Liver (tissue), 9 donors: ENCODE measurements around the gene NT5C3A. TPM values are rescaled to one million over a fixed set of nuclear protein-coding genes. Genes with fewer than 3 reads are reported as not detected.

Experiments used
- DNase-seq: peaks from one replicate; pipeline ENCODE4 v3.0.0-alpha.2; 2017; ENCODE audit warnings: low spot score
- H3K27ac ChIP-seq, 2 donors: one replicate each; pipeline ENCODE4 v1.7.0; 2013; ENCODE audit warnings: inconsistent platforms in 2 of 2, low read length in 2 of 2, control low read depth in 1 of 2, low read depth in 1 of 2, mild to moderate bottlenecking in 1 of 2
- H3K27me3 ChIP-seq, 4 donors: one replicate each; pipeline versions ENCODE4 v1.6.1 to v1.7.0; 2013; ENCODE audit warnings: low read length in 3 of 4, inconsistent platforms in 1 of 4, mild to moderate bottlenecking in 1 of 4, moderate library complexity in 1 of 4; ENCODE audit not compliant: control insufficient read depth in 4 of 4, insufficient read depth in 4 of 4
- H3K36me3 ChIP-seq, 4 donors: one replicate each; pipeline versions ENCODE4 v1.6.1 to v1.7.0; 2013; ENCODE audit warnings: low read length in 3 of 4, mild to moderate bottlenecking in 3 of 4, low read depth in 1 of 4, moderate library complexity in 1 of 4; ENCODE audit not compliant: control insufficient read depth in 4 of 4, insufficient read depth in 3 of 4
- H3K4me1 ChIP-seq, 4 donors: one replicate each; pipeline versions ENCODE4 v1.6.1 to v1.7.0; 2013; ENCODE audit warnings: low read length in 3 of 4, mild to moderate bottlenecking in 3 of 4, moderate library complexity in 1 of 4; ENCODE audit not compliant: control insufficient read depth in 4 of 4, insufficient read depth in 4 of 4
- H3K4me3 ChIP-seq, 3 donors: one replicate each; pipeline versions ENCODE4 v1.6.1 to v1.7.0; 2013; ENCODE audit warnings: low read length in 3 of 3, control low read depth in 1 of 3, low read depth in 1 of 3, mild to moderate bottlenecking in 1 of 3
- H3K9ac ChIP-seq, 2 donors: one replicate each; pipeline ENCODE4 v1.7.0; 2013; ENCODE audit warnings: low read length in 2 of 2, mild to moderate bottlenecking in 2 of 2, moderate library complexity in 2 of 2, control low read depth in 1 of 2, low read depth in 1 of 2
- H3K9me3 ChIP-seq, 4 donors: one replicate each; pipeline versions ENCODE4 v1.6.1 to v1.7.0; 2013; ENCODE audit warnings: low read length in 3 of 4; ENCODE audit not compliant: control insufficient read depth in 4 of 4
- EGR1 ChIP-seq, 2 donors: IDR thresholded peaks; 2 replicates each; pipeline ENCODE4 v1.6.1; 2016 to 2018; ENCODE audit warnings: antibody characterized with exemption in 2 of 2, low read depth in 2 of 2
- FOXA1 ChIP-seq: IDR thresholded peaks from 2 replicates; pipeline ENCODE4 v1.6.1; 2016; ENCODE audit warnings: antibody characterized with exemption
- FOXA2 ChIP-seq: IDR thresholded peaks from 2 replicates; pipeline ENCODE4 v1.6.1; 2016; ENCODE audit warnings: antibody characterized with exemption
- GABPA ChIP-seq, 2 donors: IDR thresholded peaks in 1 of 2; conservative IDR thresholded peaks in 1 of 2; 2 replicates each; pipeline ENCODE4 v1.6.1; 2016; ENCODE audit warnings: antibody characterized with exemption in 2 of 2, mild to moderate bottlenecking in 1 of 2, moderate library complexity in 1 of 2
- HNF4A ChIP-seq, 2 donors: conservative IDR thresholded peaks; 2 replicates each; pipeline ENCODE4 v1.6.1; 2016; ENCODE audit warnings: antibody characterized with exemption in 2 of 2, mild to moderate bottlenecking in 2 of 2
- HNF4G ChIP-seq: IDR thresholded peaks from 2 replicates; pipeline ENCODE4 v1.6.1; 2016; ENCODE audit warnings: antibody characterized with exemption
- NR2F2 ChIP-seq: IDR thresholded peaks from 2 replicates; pipeline ENCODE4 v1.6.1; 2016; ENCODE audit warnings: antibody characterized with exemption
- RAD21 ChIP-seq, 2 donors: IDR thresholded peaks; 2 replicates each; pipeline ENCODE4 v1.6.1; 2016; ENCODE audit warnings: antibody characterized with exemption in 2 of 2, mild to moderate bottlenecking in 2 of 2
- RXRA ChIP-seq, 2 donors: IDR thresholded peaks; 2 replicates each; pipeline ENCODE4 v1.6.1; 2017 to 2018; ENCODE audit warnings: antibody characterized with exemption in 2 of 2, mild to moderate bottlenecking in 1 of 2
- SP1 ChIP-seq: IDR thresholded peaks from 2 replicates; pipeline ENCODE4 v1.6.1; 2018; ENCODE audit warnings: antibody characterized with exemption, mild to moderate bottlenecking
- TAF1 ChIP-seq: conservative IDR thresholded peaks from 2 replicates; pipeline ENCODE4 v1.6.1; 2016; ENCODE audit warnings: antibody characterized with exemption, mild to moderate bottlenecking
- YY1 ChIP-seq: IDR thresholded peaks from 2 replicates; pipeline ENCODE4 v1.6.1; 2016; ENCODE audit warnings: antibody characterized with exemption, mild to moderate bottlenecking
- WGBS: extraction: QIAGEN DNeasy Blood & Tissue Kit; methylation state at CpG from one replicate; pipeline ENCODE4 v1.1.7; 2013; 5-methylcytosine and 5-hydroxymethylcytosine counted together
- polyA plus RNA-seq, 2 donors: library from polyadenylated mRNA; stranded (reverse) in 1 of 2; unstranded in 1 of 2; fragments of 200-250 nt in 1 of 2; fragments of >200 nt in 1 of 2; fragmentation: Nextera tagmentation in 1 of 2; extraction: Ambion mirVana in 1 of 2; gene quantifications; one replicate each; pipeline versions ENCODE4 v1.2.1 to v1.2.3, GENCODE V29; 2013 to 2015
- total RNA-seq, 2 donors: library from RNA; depleted of rRNA; stranded (reverse); fragments of >200 nt; gene quantifications; one replicate each; pipeline ENCODE4 v1.2.3, GENCODE V29; 2014
- TF ChIP-seq, protein P1 (sequence below): IDR thresholded peaks from 2 replicates; pipeline ENCODE4 v1.6.1; 2016; ENCODE audit warnings: antibody characterized with exemption, mild to moderate bottlenecking
- TF ChIP-seq, protein P2 (sequence below): fragments of 150-350 bp; IDR thresholded peaks from 2 replicates; pipeline ENCODE4 v1.5.1; 2017; ENCODE audit warnings: improper control_type of control experiment, low read depth, low read length; ENCODE audit not compliant: missing input control
- TF ChIP-seq, protein P3 (sequence below): IDR thresholded peaks from 2 replicates; pipeline ENCODE4 v1.6.1; 2016; ENCODE audit warnings: antibody characterized with exemption
- TF ChIP-seq, protein P4 (sequence below): IDR thresholded peaks from 2 replicates; pipeline ENCODE4 v1.6.1; 2016; ENCODE audit warnings: antibody characterized with exemption
- donor health status: healthy.
- donor health status: healthy.
- donor health status: healthy.
- donor health status: healthy.
- donor health status: healthy.

The NT5C3A gene
- total and polyA plus RNA-seq, 4 donors, result 4.3 to 41.6 (median 9.7) TPM

DNA sequence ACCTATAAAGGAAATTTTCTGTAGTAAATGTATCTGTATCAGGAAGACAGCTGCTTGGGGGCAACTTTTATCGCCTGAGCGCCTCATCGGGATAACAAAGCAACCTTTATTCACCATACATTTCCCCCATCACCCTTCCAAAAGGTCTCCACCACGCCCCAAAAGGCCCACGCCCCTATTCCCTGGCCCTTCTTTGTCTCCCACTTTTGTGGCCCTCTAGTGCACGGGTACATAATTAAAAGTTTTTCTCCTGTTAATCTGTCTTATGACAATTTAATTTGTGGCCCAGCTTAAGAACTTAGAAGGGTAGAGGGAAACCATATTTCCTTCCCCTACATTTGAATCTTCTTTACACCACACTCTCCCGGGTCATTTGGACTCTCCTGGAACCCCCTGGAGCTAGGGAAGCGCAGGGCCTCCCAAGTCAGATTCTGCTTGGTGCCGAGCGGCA, 46.0 kb upstream of the NT5C3A start:
- peak overlapping the region; percentile 73 to 79 for H3K27ac ChIP-seq
- no peak for DNase-seq
- WGBS, result 1% methylated on average over 10 of the region's 10 CpGs
- no peaks in the 10 kb centered on the region for H3K27me3 ChIP-seq
- no peaks in the 10 kb centered on the region for H3K9me3 ChIP-seq
- H3K4me3 ChIP-seq, result peak overlapping the region; percentile 74 to 99 (median 93)
- TF ChIP-seq RAD21 (IDR thresholded peaks at IDR 0.05) (peak in 1 of 2 donors; percentile 28), SP1 (no peak), FOXA2 (no peak), HNF4A (conservative IDR thresholded peaks at IDR 0.05) (no peak), RXRA (IDR thresholded peaks at IDR 0.05) (no peak)
- H3K36me3 ChIP-seq, result peaks cover 0 to under 1% (median under 1%) of the 10 kb centered on the region in 4 donors
- H3K9ac ChIP-seq, result peak overlapping the region; percentile 77 to 92
- peaks cover 6 to 24% (median 18%) of the 10 kb centered on the region in 4 donors for H3K4me1 ChIP-seq

DNA sequence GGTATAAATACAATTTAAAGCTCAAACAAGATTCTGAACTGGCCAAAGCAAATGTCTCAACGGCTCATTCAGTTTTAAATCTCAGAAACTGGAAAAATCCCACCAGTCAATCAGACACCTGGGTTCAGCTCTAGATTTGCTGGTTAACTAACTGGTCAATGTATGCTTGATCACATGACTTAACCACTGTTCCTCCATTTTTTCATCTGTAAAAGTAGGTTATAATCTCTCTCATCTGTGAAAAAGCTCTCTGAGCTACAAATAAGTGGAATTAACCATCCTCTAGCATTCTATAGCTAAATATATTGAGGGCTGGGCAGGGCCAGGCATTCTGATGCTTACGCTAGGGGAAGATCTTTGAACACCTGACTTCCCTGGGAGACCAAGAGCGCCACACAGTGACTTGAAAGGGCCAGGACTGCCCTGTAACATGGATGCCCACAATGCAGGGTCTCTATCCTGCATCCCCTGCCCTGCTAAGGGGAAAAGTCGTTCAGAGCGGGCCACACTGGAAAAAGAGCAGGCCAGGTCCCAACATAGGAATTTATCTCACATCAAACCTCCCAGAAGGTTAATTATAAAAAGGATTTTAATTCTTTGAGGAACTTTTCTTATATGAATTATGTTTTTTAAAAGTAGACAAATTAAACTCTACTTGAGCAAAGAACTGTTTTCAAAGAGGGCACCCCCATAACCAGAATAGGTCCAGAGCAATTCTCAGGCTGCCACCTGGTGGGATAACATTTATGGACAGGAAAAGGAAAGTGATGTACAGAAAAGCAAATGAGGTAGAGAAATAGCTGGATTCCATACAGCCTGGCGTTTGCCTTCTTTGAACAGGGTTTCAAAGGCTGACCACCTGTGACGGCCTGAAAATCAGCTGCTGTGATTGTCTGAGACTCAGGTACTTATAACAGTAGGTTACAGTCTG, 44.8 kb upstream of the NT5C3A start:
- no peak for DNase-seq
- Histone ChIP-seq H3K4me1 (peaks cover 6 to 30% (median 21%) of the 10 kb centered on the region in 4 donors), H3K36me3 (peaks cover 3 to 9% (median 6%) of the 10 kb centered on the region in 4 donors), H3K9me3 (no peaks in the 10 kb centered on the region), H3K9ac (peak overlapping the region; percentile 51 to 77), H3K27me3 (no peaks in the 10 kb centered on the region), H3K4me3 (peak overlapping the region; percentile 74 to 99 (median 93)), H3K27ac (no peak overlapping the region)
- 61% methylated on average over 7 of the region's 7 CpGs for WGBS
- TF ChIP-seq, protein P1, sequence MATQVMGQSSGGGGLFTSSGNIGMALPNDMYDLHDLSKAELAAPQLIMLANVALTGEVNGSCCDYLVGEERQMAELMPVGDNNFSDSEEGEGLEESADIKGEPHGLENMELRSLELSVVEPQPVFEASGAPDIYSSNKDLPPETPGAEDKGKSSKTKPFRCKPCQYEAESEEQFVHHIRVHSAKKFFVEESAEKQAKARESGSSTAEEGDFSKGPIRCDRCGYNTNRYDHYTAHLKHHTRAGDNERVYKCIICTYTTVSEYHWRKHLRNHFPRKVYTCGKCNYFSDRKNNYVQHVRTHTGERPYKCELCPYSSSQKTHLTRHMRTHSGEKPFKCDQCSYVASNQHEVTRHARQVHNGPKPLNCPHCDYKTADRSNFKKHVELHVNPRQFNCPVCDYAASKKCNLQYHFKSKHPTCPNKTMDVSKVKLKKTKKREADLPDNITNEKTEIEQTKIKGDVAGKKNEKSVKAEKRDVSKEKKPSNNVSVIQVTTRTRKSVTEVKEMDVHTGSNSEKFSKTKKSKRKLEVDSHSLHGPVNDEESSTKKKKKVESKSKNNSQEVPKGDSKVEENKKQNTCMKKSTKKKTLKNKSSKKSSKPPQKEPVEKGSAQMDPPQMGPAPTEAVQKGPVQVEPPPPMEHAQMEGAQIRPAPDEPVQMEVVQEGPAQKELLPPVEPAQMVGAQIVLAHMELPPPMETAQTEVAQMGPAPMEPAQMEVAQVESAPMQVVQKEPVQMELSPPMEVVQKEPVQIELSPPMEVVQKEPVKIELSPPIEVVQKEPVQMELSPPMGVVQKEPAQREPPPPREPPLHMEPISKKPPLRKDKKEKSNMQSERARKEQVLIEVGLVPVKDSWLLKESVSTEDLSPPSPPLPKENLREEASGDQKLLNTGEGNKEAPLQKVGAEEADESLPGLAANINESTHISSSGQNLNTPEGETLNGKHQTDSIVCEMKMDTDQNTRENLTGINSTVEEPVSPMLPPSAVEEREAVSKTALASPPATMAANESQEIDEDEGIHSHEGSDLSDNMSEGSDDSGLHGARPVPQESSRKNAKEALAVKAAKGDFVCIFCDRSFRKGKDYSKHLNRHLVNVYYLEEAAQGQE, result no peak
- TF ChIP-seq FOXA2 (no peak), GABPA (IDR thresholded peaks at IDR 0.05 in 1 of 2, conservative IDR thresholded peaks at IDR 0.05 in 1 of 2) (no peak), FOXA1 (no peak), NR2F2 (no peak), RAD21 (IDR thresholded peaks at IDR 0.05) (peak; percentile 71 to 73), RXRA (IDR thresholded peaks at IDR 0.05) (no peak), EGR1 (IDR thresholded peaks at IDR 0.05; ENCODE audit: low read depth in 2 of 2) (no peak), YY1 (no peak), HNF4A (conservative IDR thresholded peaks at IDR 0.05) (no peak), HNF4G (no peak), TAF1 (no peak)
- TF ChIP-seq, protein P2, sequence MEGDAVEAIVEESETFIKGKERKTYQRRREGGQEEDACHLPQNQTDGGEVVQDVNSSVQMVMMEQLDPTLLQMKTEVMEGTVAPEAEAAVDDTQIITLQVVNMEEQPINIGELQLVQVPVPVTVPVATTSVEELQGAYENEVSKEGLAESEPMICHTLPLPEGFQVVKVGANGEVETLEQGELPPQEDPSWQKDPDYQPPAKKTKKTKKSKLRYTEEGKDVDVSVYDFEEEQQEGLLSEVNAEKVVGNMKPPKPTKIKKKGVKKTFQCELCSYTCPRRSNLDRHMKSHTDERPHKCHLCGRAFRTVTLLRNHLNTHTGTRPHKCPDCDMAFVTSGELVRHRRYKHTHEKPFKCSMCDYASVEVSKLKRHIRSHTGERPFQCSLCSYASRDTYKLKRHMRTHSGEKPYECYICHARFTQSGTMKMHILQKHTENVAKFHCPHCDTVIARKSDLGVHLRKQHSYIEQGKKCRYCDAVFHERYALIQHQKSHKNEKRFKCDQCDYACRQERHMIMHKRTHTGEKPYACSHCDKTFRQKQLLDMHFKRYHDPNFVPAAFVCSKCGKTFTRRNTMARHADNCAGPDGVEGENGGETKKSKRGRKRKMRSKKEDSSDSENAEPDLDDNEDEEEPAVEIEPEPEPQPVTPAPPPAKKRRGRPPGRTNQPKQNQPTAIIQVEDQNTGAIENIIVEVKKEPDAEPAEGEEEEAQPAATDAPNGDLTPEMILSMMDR, result peak; percentile 35
- TF ChIP-seq, protein P3, sequence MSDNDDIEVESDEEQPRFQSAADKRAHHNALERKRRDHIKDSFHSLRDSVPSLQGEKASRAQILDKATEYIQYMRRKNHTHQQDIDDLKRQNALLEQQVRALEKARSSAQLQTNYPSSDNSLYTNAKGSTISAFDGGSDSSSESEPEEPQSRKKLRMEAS, result no peak
- TF ChIP-seq, protein P4, sequence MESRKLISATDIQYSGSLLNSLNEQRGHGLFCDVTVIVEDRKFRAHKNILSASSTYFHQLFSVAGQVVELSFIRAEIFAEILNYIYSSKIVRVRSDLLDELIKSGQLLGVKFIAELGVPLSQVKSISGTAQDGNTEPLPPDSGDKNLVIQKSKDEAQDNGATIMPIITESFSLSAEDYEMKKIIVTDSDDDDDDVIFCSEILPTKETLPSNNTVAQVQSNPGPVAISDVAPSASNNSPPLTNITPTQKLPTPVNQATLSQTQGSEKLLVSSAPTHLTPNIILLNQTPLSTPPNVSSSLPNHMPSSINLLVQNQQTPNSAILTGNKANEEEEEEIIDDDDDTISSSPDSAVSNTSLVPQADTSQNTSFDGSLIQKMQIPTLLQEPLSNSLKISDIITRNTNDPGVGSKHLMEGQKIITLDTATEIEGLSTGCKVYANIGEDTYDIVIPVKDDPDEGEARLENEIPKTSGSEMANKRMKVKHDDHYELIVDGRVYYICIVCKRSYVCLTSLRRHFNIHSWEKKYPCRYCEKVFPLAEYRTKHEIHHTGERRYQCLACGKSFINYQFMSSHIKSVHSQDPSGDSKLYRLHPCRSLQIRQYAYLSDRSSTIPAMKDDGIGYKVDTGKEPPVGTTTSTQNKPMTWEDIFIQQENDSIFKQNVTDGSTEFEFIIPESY, result no peak
